DND-41 (cell line): ENCODE results near the gene GOLGA6L1.
"Not testable (repeated sequence)": the region's sequence is repeated elsewhere in the genome, so short reads cannot be mapped to it uniquely, and the experiment has no call there.

Source experiments
- ATAC-seq: fragments of 200-7000 bp; cut with Tn5 transposase; 3 replicates; pipeline ENCODE4 v1.9.1; 2021; ENCODE audit warnings: low read depth; ENCODE audit not compliant: insufficient read depth
- DNase-seq: peaks from one replicate; pipeline ENCODE4 v3.0.0-alpha.2; 2020
- H2AFZ ChIP-seq: 2 replicates; pipeline ENCODE4 v1.6.0; 2012; ENCODE audit warnings: low read depth, low read length
- H3K27ac ChIP-seq: 2 replicates; pipeline ENCODE4 v1.5.1; 2012; ENCODE audit warnings: low read length, inconsistent platforms
- H3K27me3 ChIP-seq: fragments of 200-600 bp; sonication (generic); 2 replicates; pipeline ENCODE4 v1.6.0; 2012; ENCODE audit warnings: low read length, mild to moderate bottlenecking, inconsistent platforms; ENCODE audit not compliant: insufficient read depth, poor library complexity
- H3K36me3 ChIP-seq: 2 replicates; pipeline ENCODE4 v1.5.1; 2012; ENCODE audit warnings: low read length, inconsistent platforms; ENCODE audit not compliant: insufficient read depth
- H3K4me1 ChIP-seq: 2 replicates; pipeline ENCODE4 v1.5.1; 2012; ENCODE audit warnings: mild to moderate bottlenecking, low read length; ENCODE audit not compliant: insufficient read depth
- H3K4me2 ChIP-seq: 2 replicates; pipeline ENCODE4 v1.6.0; 2012; ENCODE audit warnings: mild to moderate bottlenecking, moderate library complexity, low read length, inconsistent platforms; ENCODE audit not compliant: insufficient read depth
- H3K4me3 ChIP-seq, 2 experiments: fragments of 200-600 bp in 1 of 2; shearing (Covaris generic) in 1 of 2; 2 replicates each; pipeline ENCODE4 v1.5.1; 2012 to 2016; ENCODE audit warnings: inconsistent platforms in 2 of 2, low read length in 2 of 2, mild to moderate bottlenecking in 2 of 2, low read depth in 1 of 2, moderate library complexity in 1 of 2
- H3K79me2 ChIP-seq: 2 replicates; pipeline ENCODE4 v1.6.0; 2012; ENCODE audit warnings: low read length, inconsistent platforms; ENCODE audit not compliant: insufficient read depth
- H3K9ac ChIP-seq: 2 replicates; pipeline ENCODE4 v1.6.0; 2012; ENCODE audit warnings: low read depth, mild to moderate bottlenecking, inconsistent platforms, low read length, moderate library complexity
- H3K9me3 ChIP-seq: 2 replicates; pipeline ENCODE4 v1.5.1; 2012; ENCODE audit warnings: low read length, moderate library complexity, mild to moderate bottlenecking, inconsistent platforms; ENCODE audit not compliant: insufficient read depth, severe bottlenecking
- H4K20me1 ChIP-seq: 2 replicates; pipeline ENCODE4 v1.6.0; 2012; ENCODE audit warnings: low read length; ENCODE audit not compliant: insufficient read depth

The GOLGA6L1 gene, protein sequence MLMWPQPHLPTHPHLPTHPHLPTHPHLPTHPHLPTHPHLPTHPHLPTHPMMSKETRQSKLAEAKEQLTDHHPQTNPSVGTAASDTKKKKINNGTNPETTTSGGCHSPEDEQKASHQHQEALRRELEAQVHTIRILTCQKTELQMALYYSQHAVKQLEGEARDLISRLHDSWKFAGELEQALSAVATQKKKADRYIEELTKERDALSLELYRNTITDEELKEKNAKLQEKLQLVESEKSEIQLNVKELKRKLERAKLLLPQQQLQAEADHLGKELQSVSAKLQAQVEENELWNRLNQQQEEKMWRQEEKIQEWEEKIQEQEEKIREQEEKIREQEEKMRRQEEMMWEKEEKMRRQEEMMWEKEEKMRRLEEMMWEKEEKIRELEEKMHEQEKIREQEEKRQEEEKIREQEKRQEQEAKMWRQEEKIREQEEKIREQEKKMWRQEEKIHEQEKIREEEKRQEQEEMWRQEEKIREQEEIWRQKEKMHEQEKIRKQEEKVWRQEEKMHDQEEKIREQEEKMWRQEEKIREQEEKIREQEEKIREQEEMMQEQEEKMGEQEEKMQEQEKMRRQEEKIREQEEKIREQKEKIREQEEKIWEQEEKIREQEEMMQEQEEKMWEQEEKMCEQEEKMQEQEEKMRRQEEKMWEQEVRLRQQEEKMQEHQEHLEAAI

DNA sequence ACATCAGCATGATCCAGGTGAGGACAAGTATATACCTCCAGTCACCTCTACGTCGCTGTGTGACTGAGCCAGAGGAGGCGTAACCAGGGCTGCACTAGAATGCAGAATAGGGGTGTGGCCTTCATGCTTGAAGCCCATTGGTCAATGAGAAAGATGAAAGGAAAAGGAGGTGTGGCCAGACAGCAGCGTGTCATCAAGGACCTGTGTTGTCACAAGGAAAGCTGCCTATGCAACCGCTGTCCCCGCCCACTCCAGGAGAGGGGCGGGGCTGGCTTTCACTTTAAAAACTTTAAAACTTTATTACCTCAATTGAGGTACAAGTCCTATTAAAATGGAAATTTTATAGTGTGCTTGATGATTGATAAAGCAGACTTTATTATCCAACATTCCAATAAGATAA lies at the start of gene GOLGA6L1:
GOLGA6L1 (minus strand) TSS at position 101 of the 400 bp plus-strand sequence; CDS start at position 10, 91 bp downstream.
- H3K4me3 ChIP-seq, H3K4me2 ChIP-seq, H3K4me1 ChIP-seq, H3K27ac ChIP-seq, H4K20me1 ChIP-seq, H2AFZ ChIP-seq, H3K79me2 ChIP-seq, H3K9ac ChIP-seq, H3K36me3 ChIP-seq, DNase-seq, ATAC-seq, H3K9me3 ChIP-seq, H3K27me3 ChIP-seq: not testable (repeated sequence)

DNA sequence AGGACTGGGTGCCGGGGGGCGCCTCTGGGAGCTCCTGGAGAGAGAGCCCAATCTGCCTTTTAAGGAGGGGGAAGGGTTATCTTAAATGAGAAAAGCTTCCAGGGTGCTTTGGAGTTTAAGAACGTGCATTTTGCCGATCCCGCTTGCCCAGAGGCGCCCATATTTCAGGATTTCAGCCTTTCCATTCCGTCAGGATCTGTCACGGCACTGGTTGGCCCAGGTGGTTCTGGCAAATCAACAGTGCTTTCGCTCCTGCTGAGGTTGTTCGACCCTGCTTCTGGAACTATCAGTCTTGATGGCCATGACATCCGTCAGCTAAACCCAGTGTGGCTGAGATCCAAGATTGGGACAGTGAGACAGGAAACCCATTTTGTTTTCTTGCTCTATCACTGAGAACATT lies 44.6 kb upstream of the GOLGA6L1 start:
- not testable (repeated sequence) for H4K20me1 ChIP-seq, H3K27me3 ChIP-seq, H3K4me3 ChIP-seq, ATAC-seq, H3K79me2 ChIP-seq, H2AFZ ChIP-seq, H3K4me1 ChIP-seq, H3K9ac ChIP-seq, H3K36me3 ChIP-seq, H3K27ac ChIP-seq, H3K4me2 ChIP-seq, DNase-seq, H3K9me3 ChIP-seq

DNA sequence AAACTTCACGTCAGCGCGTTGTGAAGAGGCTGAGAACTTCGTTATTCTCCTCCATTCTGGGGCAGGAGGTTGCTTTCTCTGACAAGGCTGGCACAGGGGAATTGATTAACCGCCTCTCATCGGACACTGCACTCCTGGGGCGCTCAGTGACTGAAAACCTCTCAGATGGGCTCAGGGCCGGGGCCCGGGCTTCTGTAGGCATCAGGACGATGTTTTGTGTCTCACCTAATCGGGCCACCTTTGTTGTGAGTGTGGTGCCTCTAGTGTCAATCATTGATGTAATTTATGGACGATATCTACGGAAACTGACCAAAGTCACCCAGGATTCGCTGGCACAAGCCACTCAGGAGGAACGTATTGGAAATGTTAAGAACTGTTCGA lies 43.9 kb upstream of the GOLGA6L1 start:
- H3K9me3 ChIP-seq, H4K20me1 ChIP-seq, H2AFZ ChIP-seq, H3K27me3 ChIP-seq, H3K4me1 ChIP-seq, ATAC-seq, H3K9ac ChIP-seq, H3K36me3 ChIP-seq, H3K4me2 ChIP-seq, H3K4me3 ChIP-seq, H3K27ac ChIP-seq, H3K79me2 ChIP-seq, DNase-seq: not testable (repeated sequence)

DNA sequence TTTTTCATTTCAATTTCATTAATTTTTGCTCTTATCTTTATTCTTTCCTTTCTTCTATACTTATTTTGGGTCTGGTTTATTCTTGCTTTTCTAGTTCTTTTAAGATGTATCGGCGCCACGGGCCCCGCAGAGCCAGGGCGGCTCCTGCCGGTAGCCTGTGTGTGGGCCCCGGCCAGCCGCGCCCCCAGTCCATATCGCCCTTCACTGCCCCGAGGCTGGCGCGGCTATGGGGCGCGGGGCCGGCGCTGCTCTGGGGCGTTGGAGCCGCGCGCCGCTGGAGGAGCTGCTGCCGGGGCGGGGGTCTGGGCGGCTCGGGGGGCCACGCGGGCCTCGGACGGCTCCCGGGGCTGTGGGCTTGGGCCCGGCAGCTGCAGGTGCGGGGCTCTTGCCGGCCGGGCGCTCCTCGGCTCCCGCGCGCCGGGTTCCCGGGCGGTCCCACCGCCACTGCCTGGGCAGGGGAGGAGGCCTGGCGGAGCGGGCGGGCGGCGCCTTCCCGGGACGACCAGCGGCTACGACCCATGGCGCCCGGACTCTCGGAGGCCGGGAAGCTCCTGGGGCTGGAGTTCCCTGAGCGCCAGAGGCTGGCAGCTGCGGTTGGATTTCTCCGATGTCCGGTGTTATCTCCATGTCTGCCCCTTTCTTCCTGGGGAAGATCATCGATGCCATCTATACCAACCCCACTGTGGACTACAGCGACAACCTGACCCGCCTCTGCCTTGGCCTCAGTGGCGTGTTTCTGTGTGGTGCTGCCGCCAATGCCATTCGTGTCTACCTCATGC lies 43.3 kb upstream of the GOLGA6L1 start:
- ATAC-seq, H4K20me1 ChIP-seq, H3K4me1 ChIP-seq, H2AFZ ChIP-seq, DNase-seq, H3K9ac ChIP-seq, H3K27me3 ChIP-seq, H3K9me3 ChIP-seq, H3K79me2 ChIP-seq, H3K36me3 ChIP-seq, H3K4me3 ChIP-seq, H3K27ac ChIP-seq, H3K4me2 ChIP-seq: not testable (repeated sequence)

DNA sequence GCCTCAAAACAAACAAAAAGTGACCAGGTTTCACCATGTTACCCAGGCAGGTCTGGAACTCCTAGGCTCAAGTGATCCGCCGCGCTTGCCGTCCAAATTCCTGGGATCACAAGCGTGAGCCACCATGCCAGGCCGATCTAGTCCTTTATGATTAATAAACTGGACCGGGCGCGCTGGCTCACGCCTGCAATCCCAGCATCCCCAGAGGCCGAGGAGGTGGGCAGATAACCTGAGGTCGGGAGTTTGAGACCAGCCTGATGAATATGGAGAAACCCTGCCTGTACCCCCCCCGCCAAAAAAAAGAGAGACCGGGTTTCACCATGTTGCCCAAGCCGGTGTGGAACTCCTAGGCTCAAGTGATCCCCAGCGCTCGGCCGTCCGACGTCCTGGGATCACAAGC lies 40.1 kb upstream of the GOLGA6L1 start:
- not testable (repeated sequence) for H4K20me1 ChIP-seq, H3K9me3 ChIP-seq, H3K4me1 ChIP-seq, H3K36me3 ChIP-seq, H2AFZ ChIP-seq, H3K79me2 ChIP-seq, ATAC-seq, H3K4me2 ChIP-seq, H3K4me3 ChIP-seq, H3K27ac ChIP-seq, H3K27me3 ChIP-seq, DNase-seq, H3K9ac ChIP-seq

DNA sequence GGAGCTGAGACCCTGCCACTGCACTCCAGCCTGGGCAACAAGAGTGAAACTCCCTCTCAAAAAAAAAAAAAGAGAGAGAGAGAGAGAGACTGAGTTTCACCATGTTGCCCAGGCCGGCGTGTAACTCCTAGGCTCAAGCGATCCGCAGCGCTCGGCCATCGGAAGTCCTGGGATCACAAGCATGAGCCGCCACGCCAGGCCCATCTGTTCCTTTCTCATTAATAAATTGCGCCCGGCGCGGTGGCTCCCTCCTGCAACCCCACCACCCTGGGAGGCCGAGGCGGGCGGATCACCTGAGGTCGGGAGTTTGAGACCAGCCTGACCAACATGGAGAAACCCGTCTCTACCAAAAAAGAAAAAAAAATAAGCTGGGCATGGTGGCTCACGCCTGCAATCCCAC lies 39.0 kb upstream of the GOLGA6L1 start:
- not testable (repeated sequence) for H3K9ac ChIP-seq, H3K4me1 ChIP-seq, H3K27ac ChIP-seq, DNase-seq, ATAC-seq, H2AFZ ChIP-seq, H3K79me2 ChIP-seq, H3K4me2 ChIP-seq, H4K20me1 ChIP-seq, H3K9me3 ChIP-seq, H3K4me3 ChIP-seq, H3K36me3 ChIP-seq, H3K27me3 ChIP-seq

DNA sequence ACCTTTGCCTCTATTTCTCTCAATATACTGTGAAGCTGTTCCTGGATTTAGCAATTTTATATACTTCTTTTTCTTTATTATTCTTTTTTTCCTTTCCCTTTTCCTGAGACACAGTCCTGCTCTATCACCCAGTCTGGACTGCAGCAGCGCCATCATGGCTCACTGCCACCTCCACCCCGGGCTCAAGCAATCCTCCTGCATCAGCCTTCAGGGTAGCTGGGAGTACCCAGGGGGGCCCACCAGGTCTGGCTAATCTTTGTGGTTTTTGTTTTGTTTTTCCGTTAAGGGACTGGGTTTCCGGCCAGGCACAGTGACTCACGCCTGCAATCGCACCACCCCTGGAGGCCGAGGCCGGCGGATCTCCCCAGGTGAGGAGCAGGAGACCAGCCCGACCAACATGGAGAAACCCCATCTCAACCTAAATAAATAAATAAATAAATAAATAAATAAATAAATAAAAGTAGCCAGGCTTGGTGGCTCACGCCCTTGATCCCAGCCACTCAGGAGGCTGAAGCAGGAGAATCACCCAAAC lies 38.1 kb upstream of the GOLGA6L1 start:
- H3K9me3 ChIP-seq = not testable (repeated sequence)

More for the DNA sequence above, 38.1 kb upstream of the GOLGA6L1 start:
- not testable (repeated sequence) for H3K36me3 ChIP-seq, H3K27me3 ChIP-seq, H2AFZ ChIP-seq, H3K4me1 ChIP-seq, H3K27ac ChIP-seq, H4K20me1 ChIP-seq, ATAC-seq, H3K4me2 ChIP-seq, H3K9ac ChIP-seq, H3K4me3 ChIP-seq, DNase-seq, H3K79me2 ChIP-seq
